KMS-11 (cell line): ENCODE results near the gene SOX5.

Experiments
- H2AFZ ChIP-seq: fragments of 200-600 bp; sonication (generic); 2 replicates; pipeline ENCODE4 v1.6.1; 2016; ENCODE audit warnings: antibody characterized with exemption, mixed run types, low read depth
- H3K27ac ChIP-seq: fragments of 200-600 bp; sonication (generic); 2 replicates; pipeline ENCODE4 v1.6.1; 2016; ENCODE audit warnings: mild to moderate bottlenecking, mixed run types
- H3K27me3 ChIP-seq: fragments of 200-600 bp; sonication (generic); 2 replicates; pipeline ENCODE4 v1.6.1; 2017; ENCODE audit warnings: mild to moderate bottlenecking, low read depth, mixed run types, moderate library complexity; ENCODE audit not compliant: insufficient read depth
- H3K36me3 ChIP-seq: fragments of 200-600 bp; sonication (generic); 2 replicates; pipeline ENCODE4 v1.6.1; 2017; ENCODE audit warnings: mild to moderate bottlenecking, mixed run types; ENCODE audit not compliant: insufficient read depth
- H3K4me1 ChIP-seq: fragments of 200-600 bp; sonication (generic); 2 replicates; pipeline ENCODE4 v1.6.1; 2016; ENCODE audit warnings: mild to moderate bottlenecking, low read depth, mixed run types; ENCODE audit not compliant: poor library complexity, severe bottlenecking
- H3K4me2 ChIP-seq: fragments of 200-600 bp; sonication (generic); 2 replicates; pipeline ENCODE4 v1.7.0; 2016; ENCODE audit warnings: mild to moderate bottlenecking, mixed run types
- H3K4me3 ChIP-seq: fragments of 200-600 bp; sonication (generic); IDR thresholded peaks from 2 replicates; pipeline ENCODE4 v1.6.1; 2017; ENCODE audit warnings: low read depth, low read length, mixed read lengths; ENCODE audit not compliant: insufficient read depth
- H3K79me2 ChIP-seq: fragments of 200-600 bp; sonication (generic); 2 replicates; pipeline ENCODE4 v1.6.1; 2016; ENCODE audit warnings: low read depth, mixed run types; ENCODE audit not compliant: insufficient read depth
- H3K9ac ChIP-seq: fragments of 200-600 bp; sonication (generic); 2 replicates; pipeline ENCODE4 v1.6.1; 2016; ENCODE audit warnings: mild to moderate bottlenecking, mixed run types
- H4K20me1 ChIP-seq: fragments of 200-600 bp; sonication (generic); 2 replicates; pipeline ENCODE4 v1.6.1; 2016; ENCODE audit warnings: mild to moderate bottlenecking, mixed run types; ENCODE audit not compliant: insufficient read depth
- TF ChIP-seq, protein P1 (sequence below): fragments of 200-600 bp; sonication (generic); conservative IDR thresholded peaks from 2 replicates; pipeline ENCODE4 v1.6.1; 2017; ENCODE audit warnings: low read depth, mild to moderate bottlenecking, antibody characterized with exemption, low read length, moderate library complexity, mixed read lengths

SOX5 gene

DNA sequence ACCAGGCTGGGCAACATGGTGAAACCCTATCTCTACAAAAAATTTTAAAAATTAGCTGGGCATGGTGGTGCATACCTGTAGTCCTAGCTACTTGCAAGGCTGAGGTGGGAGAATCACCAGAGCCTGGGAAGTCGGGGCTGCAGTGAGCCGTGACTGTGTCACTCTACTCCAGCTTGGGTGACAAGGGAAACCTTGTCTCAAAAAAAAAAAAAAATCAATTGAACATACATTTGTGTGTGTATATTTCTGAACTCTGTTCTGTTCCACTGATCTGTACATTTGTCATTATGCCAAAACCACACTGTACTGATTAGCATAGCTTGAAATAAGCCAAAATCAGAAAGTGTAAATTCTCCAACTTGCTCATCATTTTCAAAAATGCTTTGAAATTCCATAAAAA, 254.6 kb downstream of the SOX5 start:
- Histone ChIP-seq H3K79me2 (no peaks in the 10 kb centered on the region), H2AFZ (no peak overlapping the region), H3K36me3 (no peaks in the 10 kb centered on the region), H3K9ac (no peak overlapping the region), H3K4me2 (no peak overlapping the region), H3K27ac (no peak overlapping the region), H3K4me1 (no peaks in the 10 kb centered on the region), H3K4me3 (no peak overlapping the region), H4K20me1 (no peaks in the 10 kb centered on the region), H3K27me3 (no peaks in the 10 kb centered on the region)
- TF ChIP-seq, protein P1, sequence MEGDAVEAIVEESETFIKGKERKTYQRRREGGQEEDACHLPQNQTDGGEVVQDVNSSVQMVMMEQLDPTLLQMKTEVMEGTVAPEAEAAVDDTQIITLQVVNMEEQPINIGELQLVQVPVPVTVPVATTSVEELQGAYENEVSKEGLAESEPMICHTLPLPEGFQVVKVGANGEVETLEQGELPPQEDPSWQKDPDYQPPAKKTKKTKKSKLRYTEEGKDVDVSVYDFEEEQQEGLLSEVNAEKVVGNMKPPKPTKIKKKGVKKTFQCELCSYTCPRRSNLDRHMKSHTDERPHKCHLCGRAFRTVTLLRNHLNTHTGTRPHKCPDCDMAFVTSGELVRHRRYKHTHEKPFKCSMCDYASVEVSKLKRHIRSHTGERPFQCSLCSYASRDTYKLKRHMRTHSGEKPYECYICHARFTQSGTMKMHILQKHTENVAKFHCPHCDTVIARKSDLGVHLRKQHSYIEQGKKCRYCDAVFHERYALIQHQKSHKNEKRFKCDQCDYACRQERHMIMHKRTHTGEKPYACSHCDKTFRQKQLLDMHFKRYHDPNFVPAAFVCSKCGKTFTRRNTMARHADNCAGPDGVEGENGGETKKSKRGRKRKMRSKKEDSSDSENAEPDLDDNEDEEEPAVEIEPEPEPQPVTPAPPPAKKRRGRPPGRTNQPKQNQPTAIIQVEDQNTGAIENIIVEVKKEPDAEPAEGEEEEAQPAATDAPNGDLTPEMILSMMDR = no peak

DNA sequence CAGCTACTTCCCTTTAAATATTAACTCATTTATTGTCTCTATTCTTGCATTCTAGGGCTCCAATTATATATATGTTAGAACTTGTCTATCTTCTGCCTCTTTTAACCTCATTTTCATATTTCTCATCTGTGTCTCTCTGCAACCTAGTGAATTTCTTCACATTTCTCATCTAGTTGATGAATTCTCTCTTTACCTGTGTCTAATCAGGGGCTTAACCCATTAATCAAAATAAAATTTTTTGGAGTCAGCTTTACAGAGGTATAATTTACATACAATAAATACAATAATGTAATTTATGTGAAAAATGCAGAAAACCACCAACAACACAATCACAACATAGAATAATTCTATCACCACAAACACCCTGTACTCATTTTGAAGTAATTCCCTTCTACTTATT, 255.2 kb downstream of the SOX5 start:
- H3K4me2 ChIP-seq = no peak overlapping the region
- no peaks in the 10 kb centered on the region for H3K4me1 ChIP-seq
- no peak overlapping the region for H2AFZ ChIP-seq
- H3K36me3 ChIP-seq = no peaks in the 10 kb centered on the region
- H3K79me2 ChIP-seq = no peaks in the 10 kb centered on the region
- TF ChIP-seq, protein P1 = no peak
- no peak overlapping the region for H3K27ac ChIP-seq
- no peaks in the 10 kb centered on the region for H3K27me3 ChIP-seq
- H3K4me3 ChIP-seq = no peak overlapping the region
- no peaks in the 10 kb centered on the region for H4K20me1 ChIP-seq
- no peak overlapping the region for H3K9ac ChIP-seq

DNA sequence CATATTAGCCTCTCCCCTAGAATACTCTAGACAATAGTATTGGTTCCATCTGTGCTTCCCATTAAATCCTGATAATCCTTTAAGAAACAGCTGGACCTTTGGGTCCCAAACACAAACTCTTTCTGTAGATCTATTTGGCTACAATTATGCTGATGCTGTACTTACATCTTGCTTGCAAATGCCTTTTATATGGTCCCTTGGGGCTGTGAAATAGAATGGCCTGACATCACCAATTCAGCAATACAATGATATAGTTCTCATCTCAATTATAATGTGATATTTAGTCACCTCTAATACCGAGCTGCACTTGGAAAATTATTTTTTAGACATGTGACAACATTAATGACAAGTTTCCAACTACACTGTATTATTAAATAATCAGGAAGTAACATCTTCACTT, 261.5 kb downstream of the SOX5 start:
- Histone ChIP-seq H3K27me3 (no peaks in the 10 kb centered on the region), H3K27ac (no peak overlapping the region), H3K79me2 (no peaks in the 10 kb centered on the region), H3K4me2 (no peak overlapping the region), H4K20me1 (no peaks in the 10 kb centered on the region), H3K4me3 (no peak overlapping the region), H3K4me1 (no peaks in the 10 kb centered on the region), H3K9ac (no peak overlapping the region), H2AFZ (no peak overlapping the region), H3K36me3 (no peaks in the 10 kb centered on the region)
- TF ChIP-seq, protein P1 = no peak

DNA sequence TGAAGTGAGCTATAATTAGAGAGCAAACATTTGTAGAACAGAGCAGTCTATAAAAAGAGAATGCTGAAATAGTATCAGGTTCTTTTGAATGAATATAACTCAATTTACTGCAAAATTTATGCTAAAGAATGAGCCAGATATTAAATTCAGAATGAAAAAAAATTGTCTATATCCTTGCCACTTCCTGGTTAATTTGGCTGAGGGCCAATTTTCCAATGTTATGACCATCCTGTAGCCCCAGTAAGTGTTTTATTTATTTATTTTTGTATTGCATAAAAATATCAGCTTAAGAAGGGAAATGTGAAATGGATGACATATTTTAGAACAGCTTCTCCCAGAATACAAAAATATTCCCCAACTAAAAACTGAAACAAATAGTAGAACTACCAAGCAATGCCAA, 263.4 kb downstream of the SOX5 start:
- no peak overlapping the region for H3K9ac ChIP-seq
- no peaks in the 10 kb centered on the region for H3K4me1 ChIP-seq
- H2AFZ ChIP-seq = no peak overlapping the region
- no peaks in the 10 kb centered on the region for H3K36me3 ChIP-seq
- no peak overlapping the region for H3K4me3 ChIP-seq
- H3K4me2 ChIP-seq = no peak overlapping the region
- no peaks in the 10 kb centered on the region for H3K79me2 ChIP-seq
- no peak overlapping the region for H3K27ac ChIP-seq
- TF ChIP-seq, protein P1 = no peak
- H3K27me3 ChIP-seq = no peaks in the 10 kb centered on the region
- no peaks in the 10 kb centered on the region for H4K20me1 ChIP-seq

DNA sequence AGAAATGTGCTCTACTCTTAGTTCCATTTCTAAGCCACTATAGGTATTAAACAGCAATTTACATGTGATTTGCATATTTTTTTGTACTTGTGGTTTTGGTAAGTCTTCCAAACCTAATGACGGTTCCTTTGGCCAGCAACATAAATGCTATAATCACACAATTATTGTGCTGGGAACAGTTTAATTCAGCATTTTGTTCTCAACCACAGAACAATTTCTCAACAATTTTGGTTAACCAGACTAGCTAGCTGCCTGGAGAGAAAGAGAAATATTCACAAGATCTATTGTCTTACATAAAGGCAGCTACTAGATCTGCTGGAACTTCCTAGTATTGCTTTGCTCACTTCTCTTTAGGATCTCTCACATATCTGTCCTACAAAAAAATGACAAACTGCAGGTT, 265.3 kb downstream of the SOX5 start:
- Histone ChIP-seq H3K27ac (no peak overlapping the region), H3K36me3 (no peaks in the 10 kb centered on the region), H3K4me1 (no peaks in the 10 kb centered on the region)

More for the DNA sequence above, 265.3 kb downstream of the SOX5 start:
- no peaks in the 10 kb centered on the region for H4K20me1 ChIP-seq
- H3K27me3 ChIP-seq = no peaks in the 10 kb centered on the region
- H2AFZ ChIP-seq = no peak overlapping the region
- H3K4me3 ChIP-seq = no peak overlapping the region
- H3K79me2 ChIP-seq = no peaks in the 10 kb centered on the region
- no peak overlapping the region for H3K9ac ChIP-seq
- H3K4me2 ChIP-seq = no peak overlapping the region
- TF ChIP-seq, protein P1 = no peak
